Prostate gland (tissue), 2 donors: ENCODE measurements around the gene RAB6B.

Source experiments
- POLR2A ChIP-seq: fragments of 450-650 bp; IDR thresholded peaks from one replicate; pipeline ENCODE4 v1.6.1; 2016; ENCODE audit warnings: antibody characterized with exemption, mild to moderate bottlenecking
- TF ChIP-seq, protein P1 (sequence below), 4 experiments: fragments of 200-600 bp in 2 of 4; fragments of 450-650 bp in 2 of 4; sonication (generic) in 2 of 4; IDR thresholded peaks; 1 replicate in 3 of 4; 2 replicates in 1 of 4; pipeline ENCODE4 v1.5.1; 2016 to 2019; ENCODE audit warnings: antibody characterized with exemption in 4 of 4, mild to moderate bottlenecking in 2 of 4, moderate library complexity in 2 of 4

DNA sequence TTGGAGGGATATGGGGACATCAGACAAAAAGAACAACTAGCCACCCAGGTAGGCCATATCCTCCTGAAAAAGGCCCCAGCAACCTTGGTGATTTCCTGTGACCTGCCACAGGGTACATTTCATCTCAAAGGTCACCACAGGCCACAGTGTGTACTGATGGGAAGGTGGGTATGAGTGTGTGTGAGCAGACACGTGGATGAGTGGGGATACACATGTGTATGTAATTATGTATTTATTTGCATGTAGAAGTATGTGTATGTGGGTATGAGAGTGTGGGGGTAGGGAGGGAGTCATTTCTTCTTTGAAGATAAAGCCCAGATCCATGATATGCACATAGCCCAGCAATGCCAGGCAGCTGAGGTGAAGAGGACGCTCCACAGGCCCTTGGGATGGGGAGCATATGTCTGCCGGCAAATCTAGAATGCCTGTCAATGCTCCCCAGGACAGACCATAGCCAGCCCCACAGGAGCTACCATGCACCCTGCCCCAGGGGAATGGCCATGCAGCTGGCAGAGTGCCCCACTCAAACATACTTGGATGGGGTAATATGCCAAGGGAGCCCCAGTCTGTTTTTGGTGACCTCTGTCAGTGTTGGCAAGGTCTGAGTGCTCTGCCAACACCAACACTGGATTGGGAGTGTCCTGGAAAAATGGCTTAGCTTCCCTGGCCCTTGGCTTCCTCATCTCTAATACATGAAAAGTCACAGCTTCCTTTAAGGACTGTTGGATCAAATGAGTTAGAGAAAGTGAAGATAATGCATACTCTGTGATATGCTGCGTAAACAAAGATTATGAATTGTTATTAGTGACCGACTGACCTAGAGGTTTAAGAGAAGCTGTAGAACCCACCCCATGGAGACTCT, 42.4 kb downstream of the RAB6B start:
- TF ChIP-seq, protein P1, sequence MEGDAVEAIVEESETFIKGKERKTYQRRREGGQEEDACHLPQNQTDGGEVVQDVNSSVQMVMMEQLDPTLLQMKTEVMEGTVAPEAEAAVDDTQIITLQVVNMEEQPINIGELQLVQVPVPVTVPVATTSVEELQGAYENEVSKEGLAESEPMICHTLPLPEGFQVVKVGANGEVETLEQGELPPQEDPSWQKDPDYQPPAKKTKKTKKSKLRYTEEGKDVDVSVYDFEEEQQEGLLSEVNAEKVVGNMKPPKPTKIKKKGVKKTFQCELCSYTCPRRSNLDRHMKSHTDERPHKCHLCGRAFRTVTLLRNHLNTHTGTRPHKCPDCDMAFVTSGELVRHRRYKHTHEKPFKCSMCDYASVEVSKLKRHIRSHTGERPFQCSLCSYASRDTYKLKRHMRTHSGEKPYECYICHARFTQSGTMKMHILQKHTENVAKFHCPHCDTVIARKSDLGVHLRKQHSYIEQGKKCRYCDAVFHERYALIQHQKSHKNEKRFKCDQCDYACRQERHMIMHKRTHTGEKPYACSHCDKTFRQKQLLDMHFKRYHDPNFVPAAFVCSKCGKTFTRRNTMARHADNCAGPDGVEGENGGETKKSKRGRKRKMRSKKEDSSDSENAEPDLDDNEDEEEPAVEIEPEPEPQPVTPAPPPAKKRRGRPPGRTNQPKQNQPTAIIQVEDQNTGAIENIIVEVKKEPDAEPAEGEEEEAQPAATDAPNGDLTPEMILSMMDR (IDR thresholded peaks at IDR 0.05): no peak
- no peak for TF ChIP-seq POLR2A
